Astrocyte of the spinal cord (primary cell): ENCODE measurements around the gene MYO3B.

Source experiments
- DNase-seq: peaks from one replicate; pipeline ENCODE4 v3.0.0; 2011; ENCODE audit warnings: low read depth, low spot score
- H3K4me3 ChIP-seq: 2 replicates; pipeline ENCODE4 v1.5.1; 2011; ENCODE audit warnings: low read depth, mild to moderate bottlenecking, low read length, moderate library complexity
- in situ Hi-C: cut with HindIII; loops from 2 replicates; pipeline ENCODE4 v1.10.0; 2017; ENCODE audit warnings: low sequenced_read_pairs
- TF ChIP-seq, protein P1 (sequence below): IDR thresholded peaks from 2 replicates; pipeline ENCODE4 v1.5.1; 2012; ENCODE audit warnings: low read depth, mild to moderate bottlenecking, low read length, inconsistent platforms

The MYO3B gene

GRCh38 chr2:170250584-170250983 lies 72.6 kb downstream of the MYO3B start:
- H3K4me3 ChIP-seq, result no peak overlapping the region
- TF ChIP-seq, protein P1, sequence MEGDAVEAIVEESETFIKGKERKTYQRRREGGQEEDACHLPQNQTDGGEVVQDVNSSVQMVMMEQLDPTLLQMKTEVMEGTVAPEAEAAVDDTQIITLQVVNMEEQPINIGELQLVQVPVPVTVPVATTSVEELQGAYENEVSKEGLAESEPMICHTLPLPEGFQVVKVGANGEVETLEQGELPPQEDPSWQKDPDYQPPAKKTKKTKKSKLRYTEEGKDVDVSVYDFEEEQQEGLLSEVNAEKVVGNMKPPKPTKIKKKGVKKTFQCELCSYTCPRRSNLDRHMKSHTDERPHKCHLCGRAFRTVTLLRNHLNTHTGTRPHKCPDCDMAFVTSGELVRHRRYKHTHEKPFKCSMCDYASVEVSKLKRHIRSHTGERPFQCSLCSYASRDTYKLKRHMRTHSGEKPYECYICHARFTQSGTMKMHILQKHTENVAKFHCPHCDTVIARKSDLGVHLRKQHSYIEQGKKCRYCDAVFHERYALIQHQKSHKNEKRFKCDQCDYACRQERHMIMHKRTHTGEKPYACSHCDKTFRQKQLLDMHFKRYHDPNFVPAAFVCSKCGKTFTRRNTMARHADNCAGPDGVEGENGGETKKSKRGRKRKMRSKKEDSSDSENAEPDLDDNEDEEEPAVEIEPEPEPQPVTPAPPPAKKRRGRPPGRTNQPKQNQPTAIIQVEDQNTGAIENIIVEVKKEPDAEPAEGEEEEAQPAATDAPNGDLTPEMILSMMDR, result no peak
- in situ Hi-C loops, result no loop called here
- DNase-seq, result no peak

DNA sequence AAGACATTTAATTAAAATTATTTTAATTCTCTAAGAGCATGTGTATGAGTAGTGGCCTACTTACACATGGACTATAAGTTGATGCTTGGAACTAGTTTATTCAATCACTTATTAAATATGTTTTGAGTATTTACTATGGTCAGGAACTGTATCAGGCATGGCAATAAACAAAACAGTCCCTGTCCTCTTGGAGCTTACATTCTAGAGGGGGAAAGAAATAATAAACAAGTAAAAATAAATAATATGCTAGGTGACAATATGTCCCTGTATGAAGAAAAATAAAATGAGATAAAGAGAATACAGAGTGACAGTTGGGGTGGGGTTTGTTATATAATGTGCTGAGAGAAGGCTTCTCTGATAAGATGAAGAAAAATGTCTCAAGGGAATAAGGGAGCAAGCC lies 74.5 kb downstream of the MYO3B start:
- DNase-seq, result no peak
- TF ChIP-seq, protein P1, result no peak
- in situ Hi-C loops, result no loop called here
- H3K4me3 ChIP-seq, result no peak overlapping the region

- TF ChIP-seq, protein P1, result no peak
- no peak overlapping the region for H3K4me3 ChIP-seq
- DNase-seq, result no peak
- in situ Hi-C loops, result no loop called here
These were observed 75.8 kb downstream of the MYO3B start for GRCh38 chr2:170253721-170254230.

DNA sequence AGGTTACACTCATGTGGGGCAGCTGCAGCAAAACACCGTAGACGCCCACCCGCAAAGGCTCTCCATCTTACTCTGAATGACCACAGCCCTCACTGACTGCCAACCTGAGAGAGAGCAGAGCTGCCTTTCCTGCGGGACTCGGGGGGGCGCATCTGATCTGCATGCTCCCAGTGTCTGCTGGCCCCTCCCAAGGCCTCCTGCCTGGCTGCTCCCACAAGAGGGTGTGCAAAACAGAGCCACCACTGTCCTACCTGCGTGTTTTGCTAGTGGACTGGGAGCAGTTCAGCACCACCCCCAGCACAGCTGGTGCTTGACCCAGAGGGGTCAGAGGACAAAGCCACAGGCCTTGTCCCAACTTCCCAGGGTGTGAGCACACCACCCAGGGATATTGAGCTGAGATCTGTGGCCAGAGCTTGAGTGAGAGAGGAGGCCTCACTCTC lies 76.4 kb downstream of the MYO3B start:
- TF ChIP-seq, protein P1, result no peak
- DNase-seq, result no peak
- H3K4me3 ChIP-seq, result no peak overlapping the region
- in situ Hi-C loops, result no loop called here

GRCh38 chr2:170255137-170255536 lies 77.2 kb downstream of the MYO3B start:
- in situ Hi-C loops, result no loop called here
- no peak for DNase-seq
- TF ChIP-seq, protein P1, result no peak
- H3K4me3 ChIP-seq, result no peak overlapping the region

DNA sequence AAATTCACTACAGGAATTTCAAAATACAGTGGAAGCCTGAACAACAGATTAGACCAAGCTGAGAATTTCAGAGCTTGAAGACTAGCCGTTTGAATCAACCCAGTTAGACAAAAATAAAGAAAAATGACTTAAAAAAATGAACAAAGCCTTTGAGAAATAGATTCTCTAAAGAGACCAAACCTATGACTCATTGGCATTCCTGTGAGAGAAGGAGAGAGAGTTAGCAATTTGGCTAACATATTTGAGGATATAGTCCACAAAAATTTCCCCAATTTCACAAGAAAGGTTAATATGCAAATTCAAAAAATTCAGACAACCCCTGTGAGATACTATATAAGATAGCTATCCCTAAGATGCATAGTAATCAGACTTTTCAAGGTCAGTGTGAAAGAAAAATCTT lies 78.0 kb downstream of the MYO3B start:
- H3K4me3 ChIP-seq, result no peak overlapping the region
- DNase-seq, result peak; percentile 16
- in situ Hi-C loops, result no loop called here
- TF ChIP-seq, protein P1, result no peak

- in situ Hi-C loops, result no loop called here
- TF ChIP-seq, protein P1, result no peak
These were observed 80.4 kb downstream of the MYO3B start for GRCh38 chr2:170258382-170258781.

More at GRCh38 chr2:170258382-170258781, 80.4 kb downstream of the MYO3B start:
- H3K4me3 ChIP-seq, result no peak overlapping the region
- DNase-seq, result no peak
